Lower leg skin (tissue), 4 donors: ENCODE data around the gene SHISA8. TPM values are rescaled to one million over a fixed set of nuclear protein-coding genes. Genes with fewer than 3 reads are reported as not detected.

Experiments used
- DNase-seq, 2 donors: peaks; one replicate each; pipeline ENCODE4 v3.0.0-alpha.2; 2019; ENCODE audit warnings: low spot score in 2 of 2
- H3K4me3 ChIP-seq: fragments of 200-600 bp; sonication (generic); 2 replicates; pipeline ENCODE4 v1.5.1; 2017; ENCODE audit warnings: mild to moderate bottlenecking, low read depth; ENCODE audit not compliant: poor library complexity, severe bottlenecking
- CTCF ChIP-seq, 3 donors: fragments of 450-650 bp; IDR thresholded peaks; one replicate each; pipeline ENCODE4 v1.5.1; 2016; ENCODE audit warnings: antibody characterized with exemption in 3 of 3, mild to moderate bottlenecking in 3 of 3, moderate library complexity in 2 of 3
- POLR2A ChIP-seq, 2 donors: fragments of 450-650 bp; IDR thresholded peaks; one replicate each; pipeline ENCODE4 v1.6.1; 2016 to 2017; ENCODE audit warnings: antibody characterized with exemption in 2 of 2, mild to moderate bottlenecking in 1 of 2, moderate library complexity in 1 of 2
- WGBS, 2 donors: methylation state at CpG; one replicate each; pipeline ENCODE4 v1.1.5; 2018; 5-methylcytosine and 5-hydroxymethylcytosine counted together
- intact Hi-C: fragments of 100-400 bp; cut with DNase I; formaldehyde crosslinking; loops from one replicate; pipeline ENCODE4 v1.15.0; 2023; ENCODE audit warnings: low total_unique reads
- total RNA-seq, 4 donors: library from RNA; depleted of rRNA; stranded (reverse); fragments of >200 nt; gene quantifications; one replicate each; pipeline ENCODE4 v1.1.0, GENCODE V29; 2016

SHISA8 gene
- total RNA-seq, 4 donors from 2014 or later, result 0.46 to 2.0 (median 1.0) TPM

- DNase-seq, result no peak
- TF ChIP-seq POLR2A (IDR thresholded peaks at IDR 0.05), result no peak
- TF ChIP-seq CTCF (IDR thresholded peaks at IDR 0.05), result no peak
- H3K4me3 ChIP-seq, result no peak overlapping the region
- WGBS, 2 donors, result 52 to 72% methylated on average over 11 of the region's 11 CpGs
- intact Hi-C loops, result no loop called here
Observed at GRCh38 chr22:41913040-41913719, 1.7 kb downstream of the SHISA8 start.

GRCh38 chr22:41912338-41913039, 2.4 kb downstream of the SHISA8 start:
- WGBS, 2 donors, result 73 to 78% methylated on average over 9 of the region's 9 CpGs
- no peak for DNase-seq
- no peak overlapping the region for H3K4me3 ChIP-seq
- TF ChIP-seq CTCF (IDR thresholded peaks at IDR 0.05) (no peak), POLR2A (IDR thresholded peaks at IDR 0.05) (no peak)
- intact Hi-C loops, result no loop called here

GRCh38 chr22:41911001-41911611, 3.8 kb downstream of the SHISA8 start:
- TF ChIP-seq CTCF (IDR thresholded peaks at IDR 0.05) (no peak), POLR2A (IDR thresholded peaks at IDR 0.05) (no peak)
- no peak overlapping the region for H3K4me3 ChIP-seq
- no peak for DNase-seq
- intact Hi-C loops, result no loop called here
- 9 to 18% methylated on average over 17 to 24 of the region's 37 CpGs for WGBS, 2 donors

GRCh38 chr22:41910050-41911000, 4.5 kb downstream of the SHISA8 start:
- H3K4me3 ChIP-seq, result no peak overlapping the region
- DNase-seq, result no peak
- 0 to 1% methylated on average over 1 to 46 of the region's 112 CpGs for WGBS, 2 donors
- TF ChIP-seq POLR2A (IDR thresholded peaks at IDR 0.05) (no peak), CTCF (IDR thresholded peaks at IDR 0.05) (no peak)
- intact Hi-C loops, result no loop called here

DNA sequence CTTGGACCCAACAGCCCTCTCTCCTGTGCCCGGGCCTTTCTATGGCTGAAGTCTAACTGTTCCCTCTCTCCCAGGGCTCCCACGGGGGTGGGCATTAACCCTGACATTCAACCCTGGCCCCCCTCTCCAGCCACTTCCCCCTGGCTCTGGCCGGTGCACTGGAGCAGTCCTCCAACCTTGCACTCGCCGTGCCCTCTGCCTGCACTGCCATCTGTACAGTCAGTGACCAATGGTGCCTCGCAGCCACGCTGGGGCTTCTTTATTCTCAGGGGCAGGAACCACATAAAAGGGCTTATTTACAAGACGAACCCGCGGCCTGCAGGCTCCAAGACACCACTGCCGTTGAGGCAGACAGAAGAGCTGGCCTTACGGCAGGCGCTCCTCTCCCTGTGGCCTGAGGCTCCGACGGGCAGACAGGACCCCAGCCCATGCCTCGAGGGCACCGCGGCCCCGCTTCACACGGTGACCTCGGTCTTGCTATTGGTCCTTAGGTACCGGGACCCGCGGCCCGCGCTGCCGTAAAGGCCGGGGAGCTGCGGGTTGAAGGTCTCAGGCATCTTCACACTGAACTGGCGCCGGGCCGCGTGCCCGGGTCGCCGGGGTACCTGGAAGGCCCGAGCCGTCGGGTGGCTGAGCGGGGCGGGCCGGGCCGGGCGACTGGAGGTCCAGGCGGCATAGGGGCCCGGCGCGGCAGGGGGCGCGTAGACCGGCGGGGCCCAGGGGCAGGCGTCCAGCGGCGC, 5.4 kb downstream of the SHISA8 start:
- 54 to 57% methylated on average over 12 to 18 of the region's 55 CpGs for WGBS, 2 donors
- TF ChIP-seq CTCF (IDR thresholded peaks at IDR 0.05) (no peak), POLR2A (IDR thresholded peaks at IDR 0.05) (no peak)
- intact Hi-C loops, result no loop called here
- no peak for DNase-seq
- no peak overlapping the region for H3K4me3 ChIP-seq
